SW 1271 (cell line): Measurements from ENCODE around the gene CRYGC.
"Not testable (repeated sequence)": the region's sequence is repeated elsewhere in the genome, so short reads cannot be mapped to it uniquely, and the experiment has no call there.

Experiments
- DNase-seq, 2 experiments: peaks; one replicate each; lab custom pipeline; 2025; lab: John Stamatoyannopoulos, UW

CRYGC gene, protein sequence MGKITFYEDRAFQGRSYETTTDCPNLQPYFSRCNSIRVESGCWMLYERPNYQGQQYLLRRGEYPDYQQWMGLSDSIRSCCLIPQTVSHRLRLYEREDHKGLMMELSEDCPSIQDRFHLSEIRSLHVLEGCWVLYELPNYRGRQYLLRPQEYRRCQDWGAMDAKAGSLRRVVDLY

DNA sequence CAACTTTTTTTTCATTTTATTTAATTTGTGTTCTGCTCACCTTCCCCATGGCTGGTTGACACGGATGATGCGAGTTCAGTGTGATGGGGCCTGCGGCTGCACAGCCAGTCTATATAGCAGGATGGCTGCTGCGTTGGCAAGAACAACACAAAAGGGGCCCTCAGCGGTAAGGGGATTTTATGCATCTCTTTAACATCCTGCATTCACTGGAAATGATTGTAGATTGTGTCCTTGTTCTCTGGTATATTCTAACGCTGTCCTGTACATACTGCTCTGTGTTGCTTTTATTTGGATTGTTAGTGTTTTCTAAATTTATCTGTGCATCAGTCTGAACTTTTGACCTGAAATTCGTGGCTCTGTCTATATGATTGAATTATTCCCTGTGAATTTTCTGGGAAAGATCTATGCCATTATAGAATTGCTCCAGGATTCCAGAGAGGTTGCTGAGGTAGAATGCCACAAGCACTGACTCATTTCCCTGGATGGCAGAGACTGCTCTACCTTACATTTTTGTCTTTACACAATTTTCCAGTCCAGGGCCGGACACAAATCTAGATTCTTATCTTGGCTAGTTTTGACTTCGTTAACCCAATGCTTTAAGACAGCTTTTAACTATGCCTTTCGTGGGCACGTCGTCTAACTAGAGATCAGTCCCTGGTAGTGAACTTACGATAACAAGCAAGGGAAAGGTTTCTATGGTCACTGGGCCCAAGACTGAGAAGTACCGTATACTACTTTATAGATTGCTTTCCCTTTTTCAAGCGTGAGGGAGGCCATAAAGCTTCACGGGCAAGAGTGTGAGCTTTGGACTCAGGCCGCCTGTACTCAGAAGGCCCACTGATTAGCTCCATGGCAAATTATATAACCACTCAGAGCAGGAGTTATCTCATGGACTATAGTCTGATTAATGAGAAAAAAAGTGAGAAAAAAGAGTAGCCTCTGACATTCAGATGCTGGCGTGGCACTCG is at the start of gene CRYGC:
CRYGC (minus strand) TSS at position 85 of the 968 bp plus-strand sequence; CDS start at position 49, 36 bp downstream.
- peak in 1 of 2 experiments; percentile 10 for DNase-seq

DNA sequence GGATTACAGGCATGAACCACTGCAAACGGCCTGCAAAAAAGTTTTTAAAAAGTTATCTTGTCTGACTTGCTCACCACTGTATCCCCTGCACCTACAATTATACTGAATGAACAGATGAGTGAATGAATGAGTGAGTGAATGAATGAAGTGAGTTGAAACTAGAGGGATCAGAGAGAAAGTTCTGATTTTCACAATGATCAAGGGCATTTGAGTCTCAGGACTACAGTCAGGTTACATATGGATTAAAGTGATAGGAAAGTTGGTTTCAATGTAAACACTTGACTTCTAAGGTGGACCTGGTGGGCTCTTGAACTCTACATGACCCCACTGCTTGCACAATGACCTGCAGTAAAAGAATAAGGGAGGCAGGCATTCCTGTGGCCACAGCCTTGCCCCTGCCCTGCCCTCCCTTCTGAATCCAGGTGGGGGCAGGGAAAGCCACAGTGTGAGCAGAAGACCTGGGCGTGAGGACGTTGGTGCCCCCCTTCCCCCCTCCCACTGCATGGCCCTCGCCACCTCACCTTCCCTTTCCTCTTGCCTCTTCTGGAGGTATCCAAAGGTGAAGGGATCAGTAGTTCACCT is 49.5 kb upstream of the CRYGC start:
- DNase-seq = no peak

DNA sequence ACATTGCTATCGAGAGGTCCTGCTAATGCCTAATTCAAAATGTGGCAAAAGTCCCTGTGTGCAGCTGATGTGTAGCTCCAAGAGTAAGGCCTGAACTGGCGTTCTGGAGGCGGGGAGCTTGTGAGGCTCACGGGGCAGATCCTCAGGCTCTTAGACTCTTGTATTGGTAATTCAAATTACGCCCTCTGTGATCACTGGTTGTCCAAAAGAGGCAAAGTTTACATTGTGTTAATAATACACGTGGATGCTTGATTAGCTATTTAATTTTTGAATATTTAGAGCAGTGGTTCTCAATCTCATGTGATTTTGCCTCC is 46.2 kb upstream of the CRYGC start:
- no peak for DNase-seq

DNA sequence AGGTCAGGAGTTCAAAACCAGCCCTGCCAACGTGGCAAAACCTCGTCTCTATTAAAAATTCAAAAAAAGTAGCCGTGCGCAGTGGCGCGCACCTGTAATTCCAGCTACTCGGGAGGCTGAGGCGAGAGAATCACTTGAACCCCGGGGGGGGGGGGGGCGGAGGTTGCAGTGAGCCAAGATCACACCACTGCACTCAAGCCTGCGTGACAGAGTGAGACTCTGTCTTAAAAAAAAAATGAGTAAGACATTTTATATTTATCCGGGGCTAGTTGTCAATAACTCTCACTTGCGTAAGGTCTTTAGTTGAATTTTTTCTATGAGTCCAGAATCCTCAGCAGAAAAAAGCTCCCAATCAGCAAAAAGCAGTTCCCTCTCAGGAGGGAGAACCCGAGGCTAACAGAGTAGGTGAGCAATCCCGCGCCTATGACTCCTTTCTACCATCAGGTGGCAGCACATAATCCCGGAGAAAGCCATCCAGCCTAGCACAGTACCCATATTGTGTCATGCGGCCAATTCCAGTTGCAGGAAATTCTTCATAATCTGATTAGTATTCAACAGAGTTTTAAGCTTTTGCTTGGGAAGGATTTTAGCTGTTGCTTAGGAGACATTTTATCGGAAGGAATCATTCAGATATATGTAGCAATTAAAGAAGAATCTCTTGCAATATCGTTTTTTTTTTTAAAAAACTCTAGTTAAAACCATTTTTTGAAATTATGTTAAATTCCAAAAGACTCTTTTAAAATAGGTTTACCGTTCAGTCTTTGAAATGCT is 45.6 kb upstream of the CRYGC start:
- peak; percentile 22 to 76 for DNase-seq

DNA sequence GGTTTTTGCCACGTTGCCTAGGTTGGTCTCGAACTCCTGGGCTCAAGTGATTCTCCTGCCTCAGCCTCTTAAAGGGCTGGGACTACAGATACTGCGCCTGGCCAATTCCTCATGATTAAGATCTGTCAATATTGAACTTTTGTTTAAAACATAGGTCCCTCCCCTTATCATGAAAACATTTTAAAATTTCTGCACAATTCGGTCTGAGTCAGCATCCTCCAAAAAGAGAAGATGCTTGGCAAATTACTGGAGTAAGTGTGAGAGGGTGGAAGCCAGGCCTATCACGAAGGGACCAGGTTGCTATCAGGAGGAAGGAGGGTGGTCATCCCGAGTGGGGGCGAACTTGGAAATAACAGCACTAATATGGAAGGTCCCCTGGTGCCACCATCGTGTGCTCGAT is 44.5 kb upstream of the CRYGC start:
- DNase-seq = no peak

DNA sequence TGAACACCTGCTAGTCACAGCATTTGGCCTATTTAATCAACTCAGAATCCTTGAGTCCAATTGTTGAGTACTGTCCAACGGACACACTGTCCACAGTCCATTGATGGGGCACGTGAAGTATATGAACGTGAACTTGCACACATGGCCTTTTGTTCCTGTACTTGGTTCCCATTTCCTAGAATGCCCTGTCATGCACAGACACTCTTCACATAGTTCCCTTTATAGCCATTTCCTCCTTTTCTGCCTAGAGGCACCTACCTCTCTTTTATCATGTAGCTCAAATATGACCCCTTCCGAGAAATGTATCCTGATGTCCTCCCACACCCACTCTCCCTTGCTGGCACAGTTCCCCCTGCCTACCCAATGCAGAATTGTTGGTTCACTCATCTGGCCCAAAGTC is 42.5 kb upstream of the CRYGC start:
- DNase-seq = no peak

DNA sequence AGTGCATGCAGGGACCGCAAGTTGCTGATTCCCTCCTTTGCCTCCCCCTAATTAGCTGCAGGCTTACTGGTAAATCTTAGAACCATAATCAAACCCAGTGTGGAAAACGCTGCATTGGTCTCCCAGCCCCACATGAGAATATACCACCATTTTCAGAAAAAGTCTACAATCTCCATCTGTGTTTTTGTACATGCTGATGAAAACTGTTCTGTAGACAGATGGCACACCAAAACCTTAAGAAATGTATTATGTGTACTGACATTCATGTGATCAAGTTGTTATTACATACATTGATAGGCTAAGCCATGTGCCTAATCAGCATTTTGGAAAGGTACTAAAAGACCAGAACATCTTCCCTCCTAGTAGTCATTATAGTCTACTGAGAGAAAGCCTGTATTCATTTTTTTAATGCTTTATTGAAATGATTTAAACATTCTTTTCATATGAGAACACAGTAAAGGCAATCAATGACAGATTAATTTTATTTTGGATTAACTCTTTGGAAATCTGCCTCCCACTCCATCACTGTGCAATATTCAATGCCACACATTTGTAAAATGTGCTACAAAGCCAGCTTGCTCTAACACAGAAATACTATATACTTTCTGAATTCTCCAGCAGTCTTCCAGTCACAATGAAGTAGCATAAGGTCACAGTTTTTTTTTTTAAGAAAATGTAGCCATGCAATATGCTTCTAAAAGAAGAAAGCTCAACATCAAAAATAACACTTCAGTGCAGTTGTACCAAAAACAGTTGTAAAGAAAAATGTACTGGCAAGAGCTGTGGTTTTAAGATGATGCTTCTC is 35.5 kb upstream of the CRYGC start:
- no peak for DNase-seq

DNA sequence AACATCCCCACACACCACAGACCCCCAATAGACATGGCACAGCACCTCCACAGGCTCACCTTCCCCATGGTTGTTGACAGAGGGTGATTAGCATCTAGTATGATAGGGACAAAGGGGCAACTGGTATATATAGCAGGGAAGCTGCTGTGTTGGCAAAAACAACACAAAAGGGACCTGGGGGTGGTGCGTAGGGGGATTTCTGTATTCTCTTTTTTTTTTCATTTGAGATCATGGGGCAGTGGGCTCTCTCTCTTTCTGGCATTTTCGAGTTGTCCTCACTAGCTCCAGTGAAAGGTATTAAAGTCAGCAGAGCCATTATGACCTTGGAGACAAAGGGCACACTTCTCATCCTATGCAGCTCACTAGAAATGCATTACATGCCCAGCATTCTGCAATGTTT is 33.9 kb upstream of the CRYGC start, which contains the start of gene CRYGA:
CRYGA (minus strand) TSS at position 101 of the 400 bp plus-strand sequence; CDS start at position 68, 33 bp downstream.
- no peak for DNase-seq

DNA sequence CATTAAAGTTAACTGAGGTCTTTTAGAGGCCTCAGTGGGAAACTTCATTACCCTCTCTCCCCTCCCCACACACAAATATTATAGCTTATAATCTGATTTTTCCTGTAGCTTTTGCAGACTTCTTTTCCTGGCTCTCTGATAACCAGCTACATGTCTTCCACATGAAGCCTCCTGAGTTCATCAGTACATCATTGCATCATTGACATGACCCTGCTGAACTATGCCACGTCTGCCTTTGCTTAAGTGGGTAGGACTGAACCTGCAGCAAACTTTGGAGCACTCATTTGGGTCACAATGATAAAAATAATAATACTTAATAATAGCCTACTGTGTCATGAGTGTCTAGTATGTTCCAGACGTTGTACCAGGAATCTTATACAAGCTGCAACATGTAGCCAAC is 26.8 kb upstream of the CRYGC start:
- DNase-seq = no peak

DNA sequence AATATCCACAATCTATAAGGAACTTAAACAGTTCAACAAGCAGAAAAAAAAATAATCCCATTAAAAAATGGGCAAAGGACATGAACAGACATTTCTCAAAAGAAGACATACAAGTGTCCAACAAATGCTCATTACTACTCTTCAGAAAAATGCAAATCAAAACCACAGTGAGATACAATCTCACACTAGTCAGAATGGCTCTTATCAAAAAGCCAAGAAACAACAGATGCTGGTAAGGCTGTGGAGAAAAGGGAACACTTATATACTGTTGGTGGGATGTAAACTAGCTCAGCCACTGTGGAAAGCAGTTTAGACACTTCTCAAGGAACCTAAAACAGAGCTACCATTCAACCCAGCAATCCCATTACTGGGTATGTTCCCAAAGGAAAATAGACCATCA is 23.5 kb upstream of the CRYGC start:
- DNase-seq = no peak

DNA sequence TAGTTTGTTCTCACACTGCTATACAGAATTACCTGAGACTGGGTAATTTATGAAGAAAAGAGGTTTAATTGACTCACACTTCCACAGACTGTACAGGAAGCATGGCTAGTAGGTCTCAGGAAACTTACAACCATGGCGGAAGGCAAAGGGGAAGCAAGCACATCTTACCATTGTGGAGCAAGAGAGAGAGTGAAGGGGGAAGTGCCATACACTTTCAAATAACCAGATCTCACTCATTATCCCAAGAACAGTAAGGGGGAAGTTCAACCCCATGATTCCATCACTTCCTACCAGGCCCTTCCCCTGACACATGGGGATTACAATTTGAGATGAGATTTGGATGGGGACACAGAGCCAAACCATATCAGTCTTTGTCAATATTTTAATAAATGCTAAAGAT is 21.3 kb upstream of the CRYGC start:
- no peak for DNase-seq

DNA sequence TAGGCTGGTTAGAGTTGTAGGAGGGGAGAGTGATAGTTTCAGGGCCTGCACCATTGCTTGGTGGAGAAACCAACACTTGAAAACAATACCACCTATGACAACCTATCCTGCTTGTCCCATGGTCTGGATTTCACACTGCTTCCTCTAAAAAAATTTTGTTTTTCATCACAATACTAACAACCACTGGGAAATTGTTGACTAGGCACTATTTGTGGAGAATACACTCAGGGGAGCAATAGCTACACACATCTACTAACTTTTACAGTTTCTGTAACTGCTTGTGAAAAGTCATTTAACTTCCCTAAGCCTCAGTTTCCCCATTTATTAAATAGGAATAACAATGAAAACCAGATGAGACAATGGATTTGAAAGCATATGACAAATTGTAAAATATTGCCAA is 20.5 kb upstream of the CRYGC start:
- DNase-seq = no peak

DNA sequence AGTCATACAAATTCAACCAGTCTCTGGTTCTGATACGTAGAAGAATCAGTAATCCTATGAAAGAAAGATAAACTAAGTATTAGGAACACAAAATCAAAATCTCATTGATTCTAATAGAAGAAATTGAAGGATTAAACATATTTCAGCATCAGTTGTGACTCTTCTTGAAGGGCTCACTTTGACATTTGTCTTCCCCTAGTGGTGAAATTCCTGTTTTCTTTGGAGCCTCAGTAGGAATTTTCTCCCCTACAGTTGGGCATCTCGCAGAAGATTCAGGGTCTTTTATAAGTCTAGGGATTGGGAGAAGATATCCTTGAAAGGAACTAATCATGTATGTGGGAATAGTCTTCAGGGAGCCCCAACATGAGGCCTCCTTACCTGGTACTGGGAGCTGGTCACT is 19.2 kb upstream of the CRYGC start:
- DNase-seq = no peak

DNA sequence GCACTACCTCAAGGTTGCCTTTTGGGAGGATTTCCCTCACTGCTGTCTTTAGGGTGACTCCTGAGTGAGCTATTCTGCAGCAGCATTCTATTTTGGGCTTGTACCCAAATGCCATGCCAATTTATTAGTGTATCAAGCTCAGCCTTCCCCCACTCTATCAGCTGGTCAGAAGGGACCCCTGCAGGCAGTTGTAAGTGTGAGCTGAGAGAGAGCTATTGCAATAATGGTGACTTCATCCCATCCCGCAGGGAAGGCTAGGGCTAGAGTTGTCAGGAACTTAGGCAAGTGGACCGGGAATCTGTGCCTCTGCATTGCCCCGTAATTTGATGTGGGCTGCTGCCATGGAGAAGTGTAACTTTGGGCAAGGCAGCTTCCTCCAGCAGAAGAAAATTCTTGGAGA is 18.1 kb upstream of the CRYGC start:
- no peak for DNase-seq

DNA sequence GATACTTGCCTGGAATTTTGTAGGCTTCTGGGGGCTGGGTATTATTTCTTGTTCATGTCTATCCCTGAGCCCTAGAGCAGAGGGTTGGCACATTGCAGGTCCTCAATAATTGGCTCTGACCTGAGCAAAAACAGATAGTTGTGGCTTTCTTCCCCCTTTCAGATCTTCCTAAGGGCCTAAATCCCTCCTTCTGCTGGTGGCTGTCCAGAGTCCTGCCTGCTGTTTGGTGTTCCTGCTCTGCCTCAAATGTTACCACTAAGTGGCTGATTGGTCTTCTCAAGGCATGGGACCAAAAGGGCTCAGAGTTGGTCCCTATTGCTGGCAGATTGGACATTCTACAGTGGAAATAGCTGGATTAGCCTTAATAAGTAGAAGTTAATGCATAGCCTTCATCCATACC is 17.4 kb upstream of the CRYGC start:
- no peak for DNase-seq

DNA sequence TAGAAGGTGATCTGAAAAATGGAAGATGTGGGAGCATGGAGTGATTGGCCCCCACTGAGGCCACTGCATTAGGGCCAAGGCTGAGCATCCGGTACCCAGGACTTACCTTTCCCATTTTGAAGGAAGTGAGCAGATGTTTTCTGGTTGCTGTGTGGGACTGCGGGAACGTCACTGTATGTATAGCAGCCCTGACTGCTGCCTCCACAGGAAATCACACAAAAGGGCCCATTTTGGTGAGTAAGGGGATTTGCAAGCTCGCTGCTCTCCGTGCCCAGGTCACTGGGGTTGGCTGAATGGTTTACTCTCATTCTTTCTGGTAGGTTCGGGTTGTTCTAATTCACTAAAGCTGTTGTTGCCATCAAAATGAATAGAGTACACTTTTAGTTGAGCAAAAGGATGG is 16.4 kb upstream of the CRYGC start, which contains the start of gene CRYGB:
CRYGB (minus strand) TSS at position 153 of the 400 bp plus-strand sequence; CDS start at position 115, 38 bp downstream.
- no peak for DNase-seq

DNA sequence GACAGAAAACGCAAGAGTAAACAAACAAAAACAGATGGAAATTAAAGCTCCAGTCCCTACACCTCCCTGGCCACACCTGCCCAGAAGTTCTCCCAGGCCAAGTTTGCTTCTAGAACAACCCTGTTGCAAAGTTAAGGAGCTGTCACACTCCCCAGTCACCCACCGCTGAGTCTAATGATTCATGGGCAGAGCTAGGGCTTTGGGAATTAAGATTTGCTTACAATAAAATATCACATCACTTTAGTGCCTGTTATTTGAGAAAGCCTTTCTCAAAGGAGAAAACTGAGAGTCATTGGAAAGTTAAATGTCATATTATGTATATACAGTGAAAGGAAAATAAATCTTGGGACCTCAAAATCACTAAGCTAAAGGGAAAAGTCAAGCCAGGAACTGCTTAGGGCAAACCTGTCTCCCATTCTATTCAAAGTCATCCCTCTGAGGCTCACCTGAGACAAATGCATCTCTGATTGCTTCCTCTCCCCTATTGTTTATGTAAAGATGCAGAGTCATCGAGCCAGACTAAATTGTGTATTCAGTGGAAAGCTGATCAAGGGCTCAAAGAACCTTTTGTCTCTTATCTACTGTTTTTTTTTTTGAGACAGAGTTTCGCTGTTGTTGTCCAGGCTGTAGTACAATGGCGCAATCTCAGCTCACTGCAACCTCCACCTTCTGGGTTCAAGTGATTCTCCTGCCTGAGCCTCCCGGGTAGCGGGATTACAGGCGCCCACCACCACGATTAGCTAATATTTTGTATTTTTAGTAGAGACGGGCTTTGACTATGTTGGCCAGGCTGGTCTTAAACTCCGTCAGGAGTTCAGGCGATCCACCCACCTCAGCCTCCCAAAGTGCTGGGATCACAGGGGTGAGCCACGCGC is 13.5 kb upstream of the CRYGC start:
- DNase-seq = no peak

DNA sequence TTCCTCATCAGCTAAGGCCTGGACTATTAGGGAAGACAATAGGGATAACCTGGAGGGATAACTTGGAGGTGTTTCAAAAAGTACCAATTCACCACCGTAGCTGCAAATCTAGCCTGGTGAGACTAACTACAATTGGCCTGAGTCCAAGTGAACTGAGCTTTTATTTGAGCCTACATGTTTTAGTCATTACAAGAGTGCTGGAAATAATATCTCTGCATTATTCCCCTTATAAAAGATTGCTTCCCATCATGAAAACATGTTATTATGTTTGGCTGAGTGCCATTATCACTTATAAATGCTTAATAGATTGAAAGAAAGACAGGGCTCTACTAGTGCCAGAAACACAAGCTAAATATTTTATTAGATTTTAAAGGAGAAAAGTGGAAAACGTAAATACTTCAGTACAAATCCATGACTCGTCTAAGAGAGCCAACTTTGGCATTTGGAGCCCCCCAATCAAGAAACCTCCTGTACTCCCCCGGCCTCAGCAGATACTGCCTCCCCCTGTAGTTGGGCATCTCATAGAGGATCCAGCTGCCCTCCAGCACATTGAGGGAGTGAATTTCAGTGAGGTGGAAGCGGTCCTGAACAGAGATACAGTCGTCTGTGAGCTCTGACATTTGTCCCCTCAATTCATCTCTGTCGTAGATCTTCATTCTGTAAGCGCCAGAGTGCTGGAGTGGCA is 12.8 kb upstream of the CRYGC start:
- no peak for DNase-seq

DNA sequence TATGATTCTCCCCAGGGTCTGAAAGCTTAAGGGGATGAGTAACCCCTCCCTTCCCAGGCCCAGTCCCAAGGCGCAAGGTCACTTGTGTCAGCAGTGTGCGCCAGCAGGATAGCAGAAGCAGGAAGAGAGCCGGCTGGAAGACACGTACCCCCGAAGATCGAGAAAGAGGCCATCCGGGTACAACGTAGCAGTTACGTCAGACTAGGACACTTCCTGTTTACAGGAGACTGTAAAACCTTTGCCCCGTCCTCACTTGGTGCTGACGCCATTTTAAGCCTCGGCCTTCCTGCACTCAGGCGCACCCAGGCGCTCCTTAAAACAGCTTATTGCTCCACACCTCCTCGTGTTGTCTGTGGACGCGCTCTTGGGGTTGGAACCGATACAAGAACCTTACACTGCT is 9.8 kb upstream of the CRYGC start:
- DNase-seq = no peak

DNA sequence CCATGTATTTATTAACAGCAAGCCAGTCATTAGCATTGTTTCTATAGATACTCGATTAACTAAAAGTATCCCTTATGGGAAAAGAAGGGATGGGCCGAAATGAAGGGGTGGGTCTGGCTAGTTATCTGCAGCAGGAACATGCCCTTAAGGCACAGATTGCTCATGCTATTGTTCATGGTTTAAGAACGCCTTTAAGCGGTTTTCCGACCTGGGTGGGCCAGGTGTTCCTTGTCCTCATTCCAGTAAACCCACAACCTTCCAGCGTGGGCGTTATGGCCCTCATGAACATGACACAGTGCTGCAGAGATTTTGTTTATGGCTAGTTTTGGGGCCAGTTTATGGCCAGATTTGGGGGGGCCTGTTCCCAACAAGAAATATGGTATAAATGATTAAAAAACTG is 8.7 kb upstream of the CRYGC start:
- not testable (repeated sequence) for DNase-seq
